ENCODE results near the gene KLC4. TPM values are rescaled to one million over a fixed set of nuclear protein-coding genes. Genes with fewer than 3 reads are reported as not detected.

The KLC4 gene
- total and polyA plus RNA-seq, 9 of the 15 experiments (the other 6 are each of a cell fraction or from before 2014, with no cell fraction given) = 1.7 to 16.2 (median 7.7) TPM

GRCh38 chr6:43021270-43022047, 38.0 kb upstream of the KLC4 start, which contains the start of gene RRP36 (continued):
- peak; percentile 54; the same call in 1 of the 2 replicates for TF ChIP-seq GABPB2 (CRISPR knock-in tag; conservative IDR thresholded peaks at IDR 0.05)
- TF ChIP-seq, protein P1, sequence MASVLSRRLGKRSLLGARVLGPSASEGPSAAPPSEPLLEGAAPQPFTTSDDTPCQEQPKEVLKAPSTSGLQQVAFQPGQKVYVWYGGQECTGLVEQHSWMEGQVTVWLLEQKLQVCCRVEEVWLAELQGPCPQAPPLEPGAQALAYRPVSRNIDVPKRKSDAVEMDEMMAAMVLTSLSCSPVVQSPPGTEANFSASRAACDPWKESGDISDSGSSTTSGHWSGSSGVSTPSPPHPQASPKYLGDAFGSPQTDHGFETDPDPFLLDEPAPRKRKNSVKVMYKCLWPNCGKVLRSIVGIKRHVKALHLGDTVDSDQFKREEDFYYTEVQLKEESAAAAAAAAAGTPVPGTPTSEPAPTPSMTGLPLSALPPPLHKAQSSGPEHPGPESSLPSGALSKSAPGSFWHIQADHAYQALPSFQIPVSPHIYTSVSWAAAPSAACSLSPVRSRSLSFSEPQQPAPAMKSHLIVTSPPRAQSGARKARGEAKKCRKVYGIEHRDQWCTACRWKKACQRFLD (CRISPR knock-in tag; IDR thresholded peaks at IDR 0.05) = peak; percentile 93
- peak; percentile 81 for TF ChIP-seq GABPB1 (CRISPR knock-in tag; IDR thresholded peaks at IDR 0.05)
- no peak for TF ChIP-seq ZBTB8A (IDR thresholded peaks at IDR 0.05; ENCODE audit: partially characterized antibody)
- peak; percentile 84; the same call in 1 of the 2 replicates for TF ChIP-seq RHOXF2B (CRISPR knock-in tag; conservative IDR thresholded peaks at IDR 0.05)
- TF ChIP-seq NR0B1 (IDR thresholded peaks at IDR 0.05; ENCODE audit: partially characterized antibody) = no peak
- peak; percentile 46; the same call in 1 of the 2 replicates for TF ChIP-seq POLR2H (tag; IDR thresholded peaks at IDR 0.05; ENCODE audit: low read depth)
- peak; percentile 91 for TF ChIP-seq RBBP5 (IDR thresholded peaks at IDR 0.05; ENCODE audit: borderline replicate concordance, insufficient read depth, low read length, poor library complexity, severe bottlenecking)
- TF ChIP-seq ID3 (CRISPR knock-in tag; IDR thresholded peaks at IDR 0.05) = no peak
- peak; percentile 13; the same call in 1 of the 2 replicates for TF ChIP-seq ID3 (tag; IDR thresholded peaks at IDR 0.05)
- no peak for TF ChIP-seq ZEB2 (IDR thresholded peaks at IDR 0.05)
- TF ChIP-seq EP400 (IDR thresholded peaks at IDR 0.05) = peak; percentile 77
- peak; percentile 85 for TF ChIP-seq TAF1 (IDR thresholded peaks at IDR 0.05; ENCODE audit: control insufficient read depth, extremely low read depth, insufficient read depth, low read length, severe bottlenecking)
- peak; percentile 61 for TF ChIP-seq NFRKB (IDR thresholded peaks at IDR 0.05; ENCODE audit: low read depth)
- TF ChIP-seq ZBED1 (IDR thresholded peaks at IDR 0.05) = peak; percentile 62; the same call in 1 of the 2 replicates
- 0 out of 4 replicates have a peak, but pooled peaks have one; percentile 26 to 38 for TF ChIP-seq ARNT (IDR thresholded peaks at IDR 0.05)
- TF ChIP-seq SMARCA5 (IDR thresholded peaks at IDR 0.05) = no peak
- TF ChIP-seq, protein P2, sequence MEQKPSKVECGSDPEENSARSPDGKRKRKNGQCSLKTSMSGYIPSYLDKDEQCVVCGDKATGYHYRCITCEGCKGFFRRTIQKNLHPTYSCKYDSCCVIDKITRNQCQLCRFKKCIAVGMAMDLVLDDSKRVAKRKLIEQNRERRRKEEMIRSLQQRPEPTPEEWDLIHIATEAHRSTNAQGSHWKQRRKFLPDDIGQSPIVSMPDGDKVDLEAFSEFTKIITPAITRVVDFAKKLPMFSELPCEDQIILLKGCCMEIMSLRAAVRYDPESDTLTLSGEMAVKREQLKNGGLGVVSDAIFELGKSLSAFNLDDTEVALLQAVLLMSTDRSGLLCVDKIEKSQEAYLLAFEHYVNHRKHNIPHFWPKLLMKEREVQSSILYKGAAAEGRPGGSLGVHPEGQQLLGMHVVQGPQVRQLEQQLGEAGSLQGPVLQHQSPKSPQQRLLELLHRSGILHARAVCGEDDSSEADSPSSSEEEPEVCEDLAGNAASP (IDR thresholded peaks at IDR 0.05) = no peak
- TF ChIP-seq CTBP1 (IDR thresholded peaks at IDR 0.05; ENCODE audit: borderline replicate concordance) = peak; percentile 66
- TF ChIP-seq PHF20 (IDR thresholded peaks at IDR 0.05; ENCODE audit: partially characterized antibody) = peak; percentile 66
- TF ChIP-seq, protein P3, sequence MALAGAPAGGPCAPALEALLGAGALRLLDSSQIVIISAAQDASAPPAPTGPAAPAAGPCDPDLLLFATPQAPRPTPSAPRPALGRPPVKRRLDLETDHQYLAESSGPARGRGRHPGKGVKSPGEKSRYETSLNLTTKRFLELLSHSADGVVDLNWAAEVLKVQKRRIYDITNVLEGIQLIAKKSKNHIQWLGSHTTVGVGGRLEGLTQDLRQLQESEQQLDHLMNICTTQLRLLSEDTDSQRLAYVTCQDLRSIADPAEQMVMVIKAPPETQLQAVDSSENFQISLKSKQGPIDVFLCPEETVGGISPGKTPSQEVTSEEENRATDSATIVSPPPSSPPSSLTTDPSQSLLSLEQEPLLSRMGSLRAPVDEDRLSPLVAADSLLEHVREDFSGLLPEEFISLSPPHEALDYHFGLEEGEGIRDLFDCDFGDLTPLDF (CRISPR knock-in tag; IDR thresholded peaks at IDR 0.05) = no peak
- TF ChIP-seq MEF2A (IDR thresholded peaks at IDR 0.05; ENCODE audit: control insufficient read depth, low read depth, low read length) = no peak
